ENCODE data around the gene OR6B1.

- TF ChIP-seq CTCF (IDR thresholded peaks at IDR 0.05; ENCODE audit: extremely low read depth in 1 of 2, insufficient read depth in 1 of 2, low read depth in 1 of 2, low read length in 2 of 2), result no peak
- TF ChIP-seq EZH2 (IDR thresholded peaks at IDR 0.05; ENCODE audit: borderline replicate concordance, low read depth, low read length, severe bottlenecking), result no peak
- TF ChIP-seq POLR2A (IDR thresholded peaks at IDR 0.05; ENCODE audit: low read depth, low read length), result no peak
- TF ChIP-seq POLR2AphosphoS5 (IDR thresholded peaks at IDR 0.05; ENCODE audit: insufficient read depth, low read depth, low read length), result no peak
- no peak for TF ChIP-seq MAX (IDR thresholded peaks at IDR 0.05; ENCODE audit: insufficient read depth, insufficient read length)
- TF ChIP-seq JUN (IDR thresholded peaks at IDR 0.05; ENCODE audit: borderline replicate concordance, insufficient read depth, insufficient read length, low read depth), result no peak
These were observed 17.9 kb downstream of the OR6B1 start for GRCh38 chr7:144018065-144018464.
